ENCODE measurements around the gene NUDT4.
"Not testable (repeated sequence)": the region's sequence is repeated elsewhere in the genome, so short reads cannot be mapped to it uniquely, and the experiment has no call there.

The NUDT4 gene

DNA sequence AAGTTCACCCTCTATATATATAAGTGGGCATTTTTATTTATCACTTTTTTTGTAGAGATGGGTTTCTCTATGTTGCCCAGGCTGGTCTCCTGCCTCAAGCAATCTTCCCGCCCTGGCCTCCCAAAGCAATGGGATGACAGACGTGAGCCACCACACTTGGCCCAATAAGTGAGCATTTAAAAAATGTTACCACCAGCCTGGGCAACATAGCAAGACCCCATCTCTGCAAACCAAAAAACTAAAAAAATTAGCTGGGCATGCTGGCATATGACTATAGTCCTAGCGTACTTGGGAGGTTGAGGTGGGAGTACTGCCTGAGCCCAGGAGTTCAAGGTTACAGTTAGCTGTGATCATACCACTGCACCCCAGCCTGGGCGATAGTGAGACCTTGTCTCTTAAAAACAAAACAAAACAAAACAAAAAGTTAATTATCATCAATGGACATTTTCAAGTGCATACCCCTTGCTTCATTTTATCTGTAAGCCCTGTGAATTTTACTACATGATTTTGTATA, 40.3 kb downstream of the NUDT4 start:
- DNase-seq (ENCODE audit: low read depth, low spot score): no peak
- H3K4me3 ChIP-seq (ENCODE audit: low read length): no peak overlapping the region

DNA sequence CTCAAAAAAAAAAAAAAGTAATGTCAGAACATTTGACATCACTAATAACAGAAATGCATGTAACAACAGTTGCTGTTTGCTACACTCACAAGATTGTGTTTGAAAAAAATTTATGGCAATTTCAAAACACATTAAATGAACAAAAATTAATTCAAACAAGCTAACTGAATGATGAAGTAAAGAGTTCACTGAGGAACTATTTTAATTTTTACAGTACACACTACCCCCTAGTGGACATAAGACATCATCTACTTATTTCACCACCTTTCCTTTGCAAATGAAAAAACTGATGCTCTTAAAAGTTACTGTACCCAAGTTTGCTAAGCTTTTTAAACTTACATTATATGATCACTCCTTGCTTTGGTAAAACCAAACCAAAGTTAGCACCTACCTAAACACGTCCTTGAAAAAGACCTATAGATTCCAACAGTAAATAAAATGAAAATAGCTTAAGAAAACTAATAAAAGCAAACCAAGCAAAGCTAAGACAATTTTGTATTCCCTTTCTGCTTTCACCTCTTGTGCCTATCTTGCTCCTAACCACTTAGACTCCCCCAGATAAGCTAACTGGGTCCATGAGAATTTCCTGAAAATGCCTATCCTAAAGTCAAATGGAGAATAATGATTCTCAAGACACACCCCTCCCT, 41.8 kb downstream of the NUDT4 start:
- no peak overlapping the region for H3K4me3 ChIP-seq (ENCODE audit: low read length)
- DNase-seq (ENCODE audit: low read depth, low spot score): peak; percentile 49

DNA sequence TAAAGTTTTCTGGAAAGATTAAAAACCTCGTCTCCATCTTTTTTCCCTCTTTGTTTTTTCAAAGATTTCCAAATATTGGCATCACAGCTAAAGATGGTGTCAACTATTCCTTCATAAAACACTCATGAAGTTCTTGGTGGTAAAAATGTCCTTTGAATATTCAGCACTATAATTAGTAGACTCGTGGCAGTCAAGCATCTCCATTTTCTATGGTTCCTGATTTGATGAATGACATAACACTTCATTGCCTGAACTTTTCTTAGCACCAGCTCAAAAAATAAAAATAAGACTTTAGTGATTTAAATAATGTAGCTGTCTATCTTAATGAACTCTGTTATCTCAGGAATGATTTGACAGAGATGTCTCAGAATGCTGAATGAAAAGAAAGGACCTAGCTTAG, 44.3 kb downstream of the NUDT4 start:
- no peak overlapping the region for H3K4me3 ChIP-seq (ENCODE audit: low read length)
- no peak for DNase-seq (ENCODE audit: low read depth, low spot score)

DNA sequence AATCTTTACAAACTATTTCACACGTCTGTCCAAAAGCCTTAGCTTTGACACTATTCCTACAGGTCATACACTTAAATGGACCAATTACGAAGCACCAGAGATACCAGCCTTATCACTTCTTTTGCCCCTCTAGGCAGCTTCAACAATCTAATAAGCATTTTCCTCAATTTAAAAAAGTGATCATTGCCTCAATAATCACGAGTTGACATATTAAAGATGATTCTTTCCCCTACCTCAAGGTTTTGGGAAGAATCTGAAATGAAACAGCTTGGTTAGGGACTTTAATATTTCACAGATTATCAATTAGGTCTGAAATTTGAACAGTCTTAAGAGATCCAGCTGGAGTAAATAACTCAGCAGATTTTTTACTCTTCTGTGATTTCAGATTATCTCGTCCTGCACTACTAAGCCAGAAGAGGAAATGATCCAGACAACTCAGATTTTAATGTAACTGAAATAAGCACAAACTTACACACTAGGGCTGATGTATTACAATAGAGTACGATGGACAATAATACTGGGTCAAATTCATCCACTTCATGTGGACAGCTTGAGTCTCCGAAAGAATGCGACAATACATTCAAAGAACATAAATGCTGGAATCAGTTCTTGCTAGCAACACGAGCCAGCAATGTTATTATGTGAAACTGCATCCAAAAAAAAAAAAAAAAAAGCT, 48.1 kb downstream of the NUDT4 start:
- H3K4me3 ChIP-seq (ENCODE audit: low read length): no peak overlapping the region
- DNase-seq (ENCODE audit: low read depth, low spot score): no peak

DNA sequence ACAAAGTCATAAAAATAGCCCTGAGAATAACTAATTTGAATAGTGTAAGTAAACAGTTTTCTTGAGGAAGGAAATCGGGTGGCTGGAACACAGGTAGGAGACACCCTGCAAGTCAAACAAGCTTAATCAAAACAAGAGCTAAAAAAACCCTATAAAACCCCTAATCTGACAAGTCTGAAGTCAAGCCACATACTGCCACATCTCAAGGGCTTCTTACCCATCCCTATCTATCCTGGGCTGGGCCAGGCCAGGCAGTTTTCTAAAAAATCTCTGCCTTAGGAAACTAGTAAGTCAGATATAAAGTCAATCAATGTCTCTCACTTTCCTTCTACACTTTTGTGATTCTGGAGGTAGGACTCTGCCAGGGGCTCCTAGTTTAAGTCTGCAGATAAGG, 48.7 kb downstream of the NUDT4 start:
- no peak for DNase-seq (ENCODE audit: low read depth, low spot score)
- H3K4me3 ChIP-seq (ENCODE audit: low read length): no peak overlapping the region

DNA sequence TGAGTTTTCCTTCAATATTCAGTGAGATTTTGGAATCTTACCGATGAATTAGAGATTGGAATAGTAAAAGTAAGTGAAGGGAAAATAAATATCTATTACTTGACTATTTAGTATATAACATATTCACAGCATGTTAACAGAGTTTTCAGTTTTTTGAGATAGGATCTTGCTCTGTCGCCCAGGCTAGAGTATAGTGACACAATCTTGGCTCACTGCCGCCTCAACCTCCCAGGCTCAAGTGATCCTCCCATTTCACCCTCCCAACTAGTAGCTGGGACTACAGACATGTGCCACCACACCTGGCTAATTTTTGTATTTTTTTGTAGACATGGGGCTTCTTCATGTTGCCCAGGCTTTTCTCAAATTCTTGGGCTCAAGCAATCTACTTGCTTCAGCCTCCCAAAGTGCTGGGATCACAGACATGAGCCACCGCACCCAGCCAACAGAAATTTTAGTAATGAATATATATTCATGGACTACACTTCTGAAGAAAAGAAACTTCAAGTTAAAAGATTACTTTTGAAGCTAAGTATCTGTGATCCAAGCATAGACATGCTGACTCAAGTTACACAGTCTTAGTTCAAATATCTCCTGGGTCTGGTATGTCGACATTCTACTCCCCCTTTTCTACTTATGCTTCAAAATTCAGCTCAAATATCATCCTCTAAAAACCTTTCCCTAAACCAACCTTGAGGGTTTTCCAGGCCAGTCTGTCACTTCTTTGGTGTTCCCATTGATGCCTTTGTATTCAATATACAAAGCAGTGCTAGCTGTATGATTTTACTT, 50.2 kb downstream of the NUDT4 start:
- no peak overlapping the region for H3K4me3 ChIP-seq (ENCODE audit: low read length)
- no peak for DNase-seq (ENCODE audit: low read depth, low spot score)

DNA sequence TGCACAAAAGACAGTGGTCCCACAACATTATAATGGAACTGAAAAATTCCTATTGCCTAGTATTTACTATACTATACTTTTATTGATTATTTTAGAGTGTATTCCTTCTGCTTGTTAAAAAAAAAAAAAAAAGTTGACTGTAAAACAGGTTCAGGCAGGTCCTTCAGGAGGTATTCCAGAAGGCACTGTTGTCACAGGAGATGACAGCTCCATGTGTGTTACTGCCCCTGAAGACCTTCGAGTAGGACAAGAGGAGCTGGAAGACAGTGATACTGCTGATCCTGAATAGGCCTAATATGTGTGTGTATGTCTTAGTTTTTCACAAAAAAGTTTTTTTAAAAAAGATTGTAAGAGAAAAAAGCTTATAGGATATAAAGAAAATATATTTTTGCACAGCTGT, 51.7 kb downstream of the NUDT4 start:
- H3K4me3 ChIP-seq (ENCODE audit: low read length): no peak overlapping the region

DNA sequence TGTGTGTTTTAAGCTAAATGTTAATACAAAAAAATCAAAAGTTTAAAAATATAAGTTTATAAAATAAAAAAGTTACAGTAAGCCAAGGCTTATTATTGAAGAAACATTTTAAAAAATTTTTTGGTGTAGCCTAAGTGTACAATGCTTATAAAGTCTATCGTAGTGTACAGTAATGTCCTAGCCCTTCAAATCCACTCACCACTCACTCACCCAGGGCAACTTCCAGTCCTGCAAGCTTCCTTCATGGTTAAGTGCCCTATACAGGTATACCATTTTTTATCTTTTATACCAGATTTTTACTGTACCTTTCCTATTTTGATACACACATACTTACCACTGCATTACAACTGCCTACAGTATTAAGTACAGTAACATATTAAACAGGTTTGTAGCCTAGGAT, 52.1 kb downstream of the NUDT4 start:
- no peak for DNase-seq (ENCODE audit: low read depth, low spot score)
- H3K4me3 ChIP-seq (ENCODE audit: low read length): no peak overlapping the region

More for the DNA sequence above, 51.7 kb downstream of the NUDT4 start:
- DNase-seq (ENCODE audit: low read depth, low spot score): no peak

DNA sequence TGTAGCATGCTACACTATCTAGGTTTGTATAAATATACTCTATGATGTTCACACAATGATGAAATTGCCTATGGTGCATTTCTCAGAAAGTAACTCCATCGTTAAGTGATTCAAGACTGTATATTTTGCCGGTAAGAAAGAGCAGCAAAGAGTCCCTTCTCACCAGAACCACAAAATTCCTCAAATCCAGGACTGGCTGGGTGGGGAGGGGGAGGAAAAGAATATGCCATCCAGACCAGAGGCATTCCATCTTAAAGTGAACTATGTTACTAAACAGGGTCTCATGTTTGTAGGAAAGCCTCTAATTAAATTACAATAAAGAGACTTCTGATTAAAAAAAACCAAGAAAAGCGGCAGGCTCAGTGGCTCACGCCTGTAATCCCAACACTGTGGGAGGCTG, 52.6 kb downstream of the NUDT4 start:
- DNase-seq (ENCODE audit: low read depth, low spot score): no peak
- no peak overlapping the region for H3K4me3 ChIP-seq (ENCODE audit: low read length)

DNA sequence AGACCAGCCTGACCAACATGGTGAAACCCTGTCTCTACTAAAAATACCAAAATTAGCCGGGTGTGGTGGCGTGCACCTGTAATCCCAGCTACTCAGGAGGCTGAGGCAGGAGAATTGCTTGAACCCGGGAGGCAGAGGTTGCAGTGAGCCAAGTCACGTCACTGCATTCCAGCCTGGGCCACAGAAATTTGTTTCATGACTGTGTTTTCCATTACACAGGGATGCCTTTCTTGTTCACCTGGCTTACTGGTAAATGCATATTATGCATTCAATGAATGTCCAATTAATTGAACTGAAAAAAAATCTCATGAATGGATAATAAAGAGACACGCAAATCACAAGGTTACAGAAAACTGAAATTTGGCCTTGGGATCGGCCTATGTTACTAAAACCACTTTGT, 54.3 kb downstream of the NUDT4 start:
- not testable (repeated sequence) for H3K4me3 ChIP-seq (ENCODE audit: low read length); DNase-seq (ENCODE audit: low read depth, low spot score)

DNA sequence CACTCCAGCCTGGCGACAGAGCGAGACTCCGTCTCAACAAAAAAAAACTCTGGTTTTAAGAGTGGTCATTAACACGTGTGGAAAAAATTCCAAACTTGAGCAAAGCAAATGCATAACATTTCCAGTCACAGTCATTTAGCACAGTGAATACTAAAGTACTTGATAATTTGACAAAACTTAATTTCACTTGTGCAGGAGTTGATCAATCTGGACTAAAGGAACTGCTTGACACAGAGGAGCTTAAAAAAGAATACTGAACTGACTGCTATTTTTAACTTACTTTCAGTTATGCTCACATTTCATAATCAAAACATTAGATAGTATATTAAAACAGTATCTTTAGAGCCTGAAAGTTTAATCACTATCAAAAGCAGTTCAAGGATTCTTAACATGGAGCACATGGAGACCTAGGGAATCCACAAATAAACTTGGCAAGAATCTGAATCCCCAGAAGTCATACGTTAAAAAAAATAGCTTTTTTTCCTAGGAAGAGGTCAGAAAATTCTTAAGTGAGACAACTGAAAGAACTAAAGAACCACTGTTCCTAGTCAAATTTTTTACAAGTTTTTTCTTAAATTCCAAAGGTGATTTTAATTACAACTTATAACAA, 56.6 kb downstream of the NUDT4 start:
- DNase-seq (ENCODE audit: low read depth, low spot score): no peak
- H3K4me3 ChIP-seq (ENCODE audit: low read length): no peak overlapping the region

DNA sequence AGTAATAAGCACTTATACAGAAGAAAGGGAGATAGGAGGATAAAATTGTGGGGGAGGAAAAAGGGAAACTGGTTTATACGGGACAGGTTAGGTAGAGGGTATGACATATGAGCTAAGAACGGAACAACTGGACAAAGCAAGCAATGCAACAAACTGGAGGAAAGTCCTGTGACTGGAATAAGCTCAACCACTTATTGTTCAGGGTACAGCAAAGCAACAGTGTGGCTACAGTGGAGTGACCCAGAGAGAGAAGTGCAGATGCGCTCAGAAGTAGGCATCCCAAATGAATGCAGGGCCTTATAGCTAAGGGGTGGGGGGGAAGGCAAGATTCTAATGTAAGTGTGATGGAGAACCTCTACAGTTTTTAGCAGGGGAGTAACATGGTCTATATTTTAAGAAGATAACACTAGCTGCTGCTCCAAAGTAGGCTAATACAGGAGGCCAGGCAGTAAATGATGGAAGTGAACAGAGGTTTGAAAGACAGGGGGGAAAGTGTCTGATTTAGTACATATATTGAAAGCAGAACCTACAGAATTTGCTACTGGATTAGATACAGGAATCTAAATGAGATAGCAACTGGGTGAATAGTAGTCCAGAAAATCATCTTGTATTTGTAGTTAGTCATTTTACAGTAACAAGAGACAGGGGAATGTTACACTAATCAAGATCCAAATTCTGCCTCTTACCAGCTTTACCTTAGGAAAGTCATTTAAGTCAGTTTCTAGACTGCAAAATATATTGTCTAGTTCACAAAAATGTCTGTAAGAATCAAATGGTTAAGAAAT, 60.7 kb downstream of the NUDT4 start:
- no peak for DNase-seq (ENCODE audit: low read depth, low spot score)
- no peak overlapping the region for H3K4me3 ChIP-seq (ENCODE audit: low read length)

DNA sequence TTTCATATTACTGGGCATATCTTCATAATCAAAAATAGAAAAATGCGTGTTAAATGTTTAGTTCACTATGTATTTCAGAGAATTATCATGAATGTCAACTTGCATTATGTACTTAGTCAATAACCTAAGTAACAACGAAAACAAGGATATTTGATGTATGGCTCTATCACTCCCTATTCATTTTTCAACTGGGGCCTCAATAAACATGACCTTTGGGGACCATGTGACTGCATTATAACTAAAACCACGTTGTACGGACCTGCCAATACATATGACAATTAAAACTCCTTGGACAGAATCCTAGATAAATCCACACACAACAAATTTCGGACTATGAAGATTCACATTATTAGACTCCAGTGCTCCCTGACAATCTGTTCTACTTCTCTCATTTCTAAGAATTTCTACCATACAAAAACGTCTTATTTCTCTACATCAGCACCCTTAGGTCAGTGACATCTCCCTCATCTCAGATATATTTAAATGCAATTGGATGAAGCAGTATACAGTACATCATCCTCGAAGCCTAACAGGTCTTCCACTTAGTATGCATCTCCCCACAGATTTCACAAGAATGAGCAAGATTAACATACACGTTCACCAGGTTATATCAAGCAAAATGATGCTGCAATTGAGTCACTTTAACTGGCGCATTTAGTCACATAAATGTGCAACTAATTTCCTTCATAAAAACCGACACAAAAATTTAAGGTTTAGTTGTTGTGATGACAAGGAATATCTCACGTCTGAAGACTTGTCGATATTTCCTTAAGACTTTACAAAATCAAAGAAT, 62.5 kb downstream of the NUDT4 start:
- DNase-seq (ENCODE audit: low read depth, low spot score): no peak
- H3K4me3 ChIP-seq (ENCODE audit: low read length): peak overlapping the region; percentile 85

DNA sequence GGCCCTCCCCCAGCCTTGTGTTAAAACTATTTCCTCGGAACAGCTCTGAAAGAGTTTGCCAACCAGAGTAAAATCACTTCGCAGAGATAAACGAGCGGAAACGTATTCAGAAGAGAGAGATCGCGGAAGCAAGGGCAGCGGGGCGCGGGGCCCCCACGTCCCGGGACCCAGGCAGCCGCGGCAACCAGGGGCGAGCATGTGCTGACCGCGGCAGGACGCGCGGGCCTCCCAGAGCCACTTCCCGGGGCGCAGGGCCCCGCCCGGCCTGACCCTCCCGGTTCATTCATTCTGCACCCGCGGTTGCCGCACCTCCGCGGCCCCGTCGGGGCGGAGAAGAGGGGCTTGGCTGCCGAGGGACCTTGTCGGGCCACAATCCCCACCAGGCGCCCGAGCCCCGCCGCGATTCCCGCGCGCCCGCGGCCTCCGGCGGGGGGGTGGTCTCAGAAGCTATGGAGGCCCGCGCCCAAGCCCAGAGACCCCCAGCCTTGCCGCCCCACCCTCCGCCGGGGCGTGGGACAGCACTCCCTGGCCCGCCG, 63.4 kb downstream of the NUDT4 start:
- peak overlapping the region; percentile 85 for H3K4me3 ChIP-seq (ENCODE audit: low read length)
- DNase-seq (ENCODE audit: low read depth, low spot score): no peak

DNA sequence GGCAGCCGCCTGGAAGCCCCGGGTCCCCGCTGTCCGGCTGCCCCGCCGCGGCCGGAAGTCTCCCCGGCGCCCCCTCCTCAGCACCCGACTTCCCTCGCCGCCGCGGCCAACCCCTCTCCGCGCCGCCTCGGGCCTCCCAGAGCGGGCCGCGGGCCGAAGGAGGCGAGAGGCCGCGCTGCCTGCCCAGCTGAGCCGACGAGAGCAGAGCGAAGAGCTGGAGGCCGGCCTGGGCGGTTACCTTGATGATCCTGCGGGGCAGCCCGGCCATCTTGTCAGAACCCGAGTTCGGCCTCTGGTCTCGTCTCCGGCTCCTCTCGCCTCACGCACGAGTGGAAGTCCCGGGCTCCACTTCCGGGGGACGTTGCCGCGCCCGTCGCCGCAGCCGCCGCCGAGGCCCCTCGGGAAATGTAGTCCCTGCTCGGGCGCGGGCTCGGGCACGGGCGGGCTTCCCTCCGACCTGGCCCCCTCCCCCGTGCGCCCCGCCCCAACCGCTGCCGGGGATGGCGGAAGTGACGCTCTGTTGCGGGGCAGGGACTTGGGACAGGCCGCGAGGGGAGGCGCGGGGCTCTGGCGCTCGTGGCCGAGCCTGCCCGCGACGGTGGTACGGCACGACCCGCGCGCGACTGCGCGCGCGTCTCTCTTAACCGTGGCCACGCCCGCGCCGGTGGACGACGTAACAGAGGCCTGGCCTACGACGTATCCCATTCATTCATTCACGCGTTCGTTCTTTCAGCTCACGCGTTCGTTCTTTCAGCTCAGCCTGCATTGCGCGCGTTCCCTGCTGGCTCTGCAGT, 64.1 kb downstream of the NUDT4 start, which contains the start of gene UBE2N:
Gene UBE2N, minus strand, starts transcription at position 331 of the 794 bp plus-strand sequence. Its CDS starts 63 bp downstream, at position 268.
- peak within 1 kb of the TSS; percentile 85 for H3K4me3 ChIP-seq (ENCODE audit: low read length)
- DNase-seq (ENCODE audit: low read depth, low spot score): peak; percentile 89

DNA sequence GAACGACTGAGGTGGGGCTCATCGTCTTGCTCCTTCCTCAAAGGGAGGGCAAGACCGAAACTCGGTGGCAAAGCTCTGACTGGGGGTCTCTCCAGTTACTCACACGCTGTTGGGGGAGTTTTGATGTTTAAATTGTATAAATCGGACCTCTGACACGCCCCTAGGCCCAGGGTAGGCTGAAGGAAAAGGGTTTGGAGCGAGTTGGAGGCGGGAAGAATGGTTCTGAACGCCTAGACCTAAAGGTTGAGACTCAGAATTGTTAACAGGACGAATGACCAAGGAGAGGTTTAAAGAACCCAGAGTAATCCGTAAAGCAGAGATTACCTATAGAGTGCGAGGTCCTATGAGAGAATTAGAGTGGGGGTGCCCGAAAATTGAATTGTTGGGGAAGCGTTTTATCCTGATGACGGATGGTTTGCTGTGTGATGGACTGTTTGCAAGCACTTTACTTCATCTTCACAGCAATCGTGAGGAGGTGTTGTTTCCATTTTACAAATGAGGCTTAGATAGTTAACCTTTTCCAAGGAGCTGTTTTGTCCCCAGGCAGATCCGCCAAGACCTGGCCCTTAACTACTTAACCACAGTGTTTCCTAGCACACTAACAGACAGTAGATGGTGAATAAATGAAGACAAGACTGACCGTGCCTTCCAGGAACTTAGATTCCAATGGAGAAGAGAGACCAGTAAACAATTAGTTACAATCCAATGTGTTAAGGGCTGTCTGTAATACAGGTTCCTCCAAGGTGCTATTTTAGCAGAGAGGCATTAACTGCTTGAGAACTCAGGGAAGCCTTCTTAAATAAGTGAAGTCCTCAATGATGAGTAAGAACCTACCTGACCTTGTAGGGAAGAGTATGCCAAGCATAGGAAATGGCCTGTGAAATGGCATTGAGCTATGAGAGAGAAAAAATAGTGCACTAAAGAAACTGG, 65.0 kb downstream of the NUDT4 start:
- no peak for DNase-seq (ENCODE audit: low read depth, low spot score)
- peak overlapping the region; percentile 85 for H3K4me3 ChIP-seq (ENCODE audit: low read length)
